Activated CD4-positive, alpha-beta T cell treated with anti-CD3 and anti-CD28 coated beads for 36 hours (primary cell): ENCODE results near the gene EVC2. TPM values are rescaled to one million over a fixed set of nuclear protein-coding genes. Genes with fewer than 3 reads are reported as not detected.
A peak's percentile ranks its signal among the peaks of the same experiment; 100 is the strongest.

Experiments used
- ATAC-seq: fragments of 200-7000 bp; cut with Tn5 transposase; one replicate; pipeline ENCODE4 v1.10.0; 2021; ENCODE audit warnings: mild to moderate bottlenecking, moderate library complexity
- CTCF ChIA-PET: fragments of 350-600 bp; sonication (Branson Sonifier 250); formaldehyde crosslinking; loops from one replicate; lab custom pipeline; 2021; ENCODE audit warnings: antibody characterized with exemption; lab: Charles Lee
- POLR2A ChIA-PET: fragments of 350-600 bp; sonication (Branson Sonifier 250); formaldehyde crosslinking; loops from one replicate; lab custom pipeline; 2021; ENCODE audit warnings: antibody characterized with exemption, inconsistent platforms; lab: Charles Lee
- DNase-seq: peaks from one replicate; pipeline ENCODE4 v3.0.0-alpha.2; 2020
- H3K27ac Mint-ChIP-seq: one replicate; pipeline ENCODE4 v1.8.0; 2021; ENCODE audit warnings: mixed read lengths
- H3K27me3 Mint-ChIP-seq: one replicate; pipeline ENCODE4 v1.8.0; 2021; ENCODE audit warnings: mixed read lengths
- H3K36me3 Mint-ChIP-seq: one replicate; pipeline ENCODE4 v1.8.0; 2021; ENCODE audit warnings: low read depth, mixed read lengths
- H3K4me1 Mint-ChIP-seq: one replicate; pipeline ENCODE4 v1.8.0; 2021; ENCODE audit warnings: mixed read lengths
- H3K4me3 Mint-ChIP-seq: one replicate; pipeline ENCODE4 v1.8.0; 2021; ENCODE audit warnings: mild to moderate bottlenecking, moderate library complexity, mixed read lengths
- H3K9me3 Mint-ChIP-seq: one replicate; pipeline ENCODE4 v1.8.0; 2021; ENCODE audit warnings: low read depth, mixed read lengths
- intact Hi-C, 2 experiments: fragments of 100-400 bp; cut with DNase I in 1 of 2; cut with micrococcal nuclease in 1 of 2; formaldehyde crosslinking; loops; one replicate each; pipeline versions ENCODE4 v1.14.2 to v1.15.1; 2022 to 2024; cut with DNase I, micrococcal nuclease
- total RNA-seq, 2 experiments: library from RNA; stranded (reverse); gene quantifications; one replicate each; pipeline ENCODE4 v1.2.3, GENCODE V29; 2021

Gene EVC2
- total RNA-seq, 2 experiments from 2014 or later: 0.48 to 0.65 TPM

- DNase-seq: no peak
- Mint-ChIP-seq H3K27me3 (peaks cover 6% of the 10 kb centered on the region), H3K4me3 (no peak overlapping the region), H3K27ac (no peak overlapping the region), H3K9me3 (peaks cover 16% of the 10 kb centered on the region), H3K36me3 (peaks cover under 1% of the 10 kb centered on the region), H3K4me1 (no peaks in the 10 kb centered on the region)
- ChIA-PET POLR2A (no interaction called here), CTCF (no interaction called here)
- intact Hi-C loops: no loop called here
- ATAC-seq: no peak
Observed at GRCh38 chr4:5720157-5720850, 11.9 kb upstream of the EVC2 start.

- no peaks in the 10 kb centered on the region for H3K4me1 Mint-ChIP-seq
- DNase-seq (no peak), ATAC-seq (no peak)
- peaks cover 1% of the 10 kb centered on the region for H3K36me3 Mint-ChIP-seq
- H3K9me3 Mint-ChIP-seq: peaks cover 21% of the 10 kb centered on the region
- peaks cover 9% of the 10 kb centered on the region for H3K27me3 Mint-ChIP-seq
- intact Hi-C loops: no loop called here
- ChIA-PET POLR2A (no interaction called here), CTCF (no interaction called here)
- H3K4me3 Mint-ChIP-seq: no peak overlapping the region
- no peak overlapping the region for H3K27ac Mint-ChIP-seq
Observed at GRCh38 chr4:5719350-5720055, 11.1 kb upstream of the EVC2 start.

GRCh38 chr4:5718411-5718810 is 10.1 kb upstream of the EVC2 start:
- POLR2A ChIA-PET: no interaction called here
- ATAC-seq (no peak), DNase-seq (no peak)
- Mint-ChIP-seq H3K36me3 (peaks cover 1% of the 10 kb centered on the region), H3K9me3 (peaks cover 27% of the 10 kb centered on the region), H3K27ac (no peak overlapping the region), H3K27me3 (peaks cover 13% of the 10 kb centered on the region), H3K4me1 (no peaks in the 10 kb centered on the region), H3K4me3 (no peak overlapping the region)
- intact Hi-C loops: no loop called here
- CTCF ChIA-PET: no interaction called here

- Mint-ChIP-seq H3K27ac (no peak overlapping the region), H3K36me3 (peaks cover 1% of the 10 kb centered on the region), H3K4me3 (no peak overlapping the region), H3K4me1 (peaks cover 2% of the 10 kb centered on the region), H3K27me3 (peaks cover 14% of the 10 kb centered on the region), H3K9me3 (peaks cover 27% of the 10 kb centered on the region)
- DNase-seq: no peak
- no peak for ATAC-seq
- CTCF ChIA-PET: no interaction called here
- POLR2A ChIA-PET: no interaction called here
- intact Hi-C loops: no loop called here
Observed at GRCh38 chr4:5717449-5718158, 9.2 kb upstream of the EVC2 start.

- DNase-seq (no peak), ATAC-seq (no peak)
- H3K27me3 Mint-ChIP-seq: peaks cover 23% of the 10 kb centered on the region
- intact Hi-C loops: no loop called here
- H3K27ac Mint-ChIP-seq: no peak overlapping the region
- peaks cover 10% of the 10 kb centered on the region for H3K4me1 Mint-ChIP-seq
- ChIA-PET CTCF (no interaction called here), POLR2A (no interaction called here)
- peaks cover 27% of the 10 kb centered on the region for H3K9me3 Mint-ChIP-seq
- H3K4me3 Mint-ChIP-seq: no peak overlapping the region
- H3K36me3 Mint-ChIP-seq: peaks cover 1% of the 10 kb centered on the region
Observed at GRCh38 chr4:5716391-5716790, 8.0 kb upstream of the EVC2 start.

GRCh38 chr4:5715357-5715756 is 7.0 kb upstream of the EVC2 start:
- Mint-ChIP-seq H3K27ac (no peak overlapping the region), H3K9me3 (peaks cover 27% of the 10 kb centered on the region), H3K4me1 (peaks cover 13% of the 10 kb centered on the region), H3K27me3 (peaks cover 26% of the 10 kb centered on the region), H3K4me3 (no peak overlapping the region), H3K36me3 (peaks cover 1% of the 10 kb centered on the region)
- ChIA-PET CTCF (interaction anchor here (0.5 kb wide), 1 partner anchor 98 kb away, joined by 3 read pairs; no protein-coding TSS in a partner anchor), POLR2A (no interaction called here)
- no peak for ATAC-seq
- intact Hi-C loops: no loop called here
- DNase-seq: no peak

GRCh38 chr4:5713861-5714260 is 5.5 kb upstream of the EVC2 start:
- no peak for DNase-seq
- H3K27me3 Mint-ChIP-seq: peaks cover 32% of the 10 kb centered on the region
- CTCF ChIA-PET: no interaction called here
- no peak overlapping the region for H3K4me3 Mint-ChIP-seq
- H3K27ac Mint-ChIP-seq: no peak overlapping the region
- intact Hi-C loops: no loop called here
- H3K9me3 Mint-ChIP-seq: peaks cover 27% of the 10 kb centered on the region
- ATAC-seq: no peak
- POLR2A ChIA-PET: no interaction called here
- H3K36me3 Mint-ChIP-seq: peaks cover 1% of the 10 kb centered on the region
- H3K4me1 Mint-ChIP-seq: peaks cover 13% of the 10 kb centered on the region

GRCh38 chr4:5712931-5713330 is 4.6 kb upstream of the EVC2 start:
- H3K27me3 Mint-ChIP-seq: peaks cover 32% of the 10 kb centered on the region
- intact Hi-C loops: loop anchor here in 1 of 2 experiments (1.0 kb wide), 1 partner anchor 45 kb away; no protein-coding TSS in a partner anchor

GRCh38 chr4:5712517-5712916 is 4.2 kb upstream of the EVC2 start:
- Mint-ChIP-seq H3K27me3 (peaks cover 36% of the 10 kb centered on the region), H3K27ac (no peak overlapping the region), H3K9me3 (peaks cover 26% of the 10 kb centered on the region), H3K36me3 (peaks cover 1% of the 10 kb centered on the region), H3K4me1 (peaks cover 16% of the 10 kb centered on the region), H3K4me3 (no peak overlapping the region)
- CTCF ChIA-PET: no interaction called here
- POLR2A ChIA-PET: no interaction called here
- DNase-seq (peak; percentile 44), ATAC-seq (peak; percentile 66)
- intact Hi-C loops: loop anchor here in 1 of 2 experiments (1.0 kb wide), 1 partner anchor 46 kb away; no protein-coding TSS in a partner anchor

More at GRCh38 chr4:5712931-5713330, 4.6 kb upstream of the EVC2 start:
- Mint-ChIP-seq H3K9me3 (peaks cover 27% of the 10 kb centered on the region), H3K27ac (no peak overlapping the region), H3K36me3 (peaks cover 1% of the 10 kb centered on the region), H3K4me1 (peaks cover 13% of the 10 kb centered on the region), H3K4me3 (no peak overlapping the region)
- CTCF ChIA-PET: no interaction called here
- ATAC-seq (no peak), DNase-seq (no peak)
- POLR2A ChIA-PET: no interaction called here

GRCh38 chr4:5711479-5712184 is 3.3 kb upstream of the EVC2 start:
- DNase-seq (no peak), ATAC-seq (no peak)
- H3K36me3 Mint-ChIP-seq: peaks cover 1% of the 10 kb centered on the region
- H3K27me3 Mint-ChIP-seq: peaks cover 44% of the 10 kb centered on the region
- intact Hi-C loops: loop anchor here in 1 of 2 experiments (1.0 kb wide), 1 partner anchor 47 kb away; no protein-coding TSS in a partner anchor
- ChIA-PET POLR2A (no interaction called here), CTCF (interaction anchor here (1.2 kb wide), 1 partner anchor 21 kb away, joined by 6 read pairs; no protein-coding TSS in a partner anchor)
- peak overlapping the region; percentile 60 for H3K4me3 Mint-ChIP-seq
- H3K27ac Mint-ChIP-seq: no peak overlapping the region
- peaks cover 21% of the 10 kb centered on the region for H3K4me1 Mint-ChIP-seq
- H3K9me3 Mint-ChIP-seq: peaks cover 18% of the 10 kb centered on the region

GRCh38 chr4:5710961-5711478 is 2.7 kb upstream of the EVC2 start, which contains the start of gene EVC:
Gene EVC, plus strand, starts transcription at chr4:5711201. Its CDS starts 180 bp downstream, at chr4:5711381.
- Mint-ChIP-seq H3K4me1 (peaks cover 21% of the 10 kb centered on the region), H3K27me3 (peaks cover 46% of the 10 kb centered on the region), H3K36me3 (peaks cover 1% of the 10 kb centered on the region), H3K4me3 (peak within 1 kb of the TSS; percentile 60), H3K9me3 (peaks cover 14% of the 10 kb centered on the region), H3K27ac (peak within 1 kb of the TSS; percentile 18)
- ChIA-PET CTCF (interaction anchor here (1.2 kb wide), 1 partner anchor 21 kb away, joined by 6 read pairs; no protein-coding TSS in a partner anchor), POLR2A (no interaction called here)
- DNase-seq (peak; percentile 45), ATAC-seq (peak; percentile 45)
- intact Hi-C loops: no loop called here
